GM13976 (cell line): ENCODE results near the gene NAPB.

Source experiments
- DNase-seq: peaks from one replicate; pipeline ENCODE4 v3.0.0; 2012; ENCODE audit warnings: low spot score
- in situ Hi-C: fragments of 300-500 bp; cut with MboI; formaldehyde crosslinking; loops from one replicate; pipeline ENCODE4 v1.12.0; 2022; ENCODE audit warnings: low sequenced_read_pairs, mixed read lengths, inconsistent platforms; ENCODE audit not compliant: unreplicated experiment
- TF ChIP-seq, protein P1 (sequence below): IDR thresholded peaks from 2 replicates; pipeline ENCODE4 v1.5.1; 2012; ENCODE audit warnings: borderline replicate concordance, mild to moderate bottlenecking; ENCODE audit not compliant: insufficient read depth; ENCODE audit errors: extremely low read depth, missing control alignments, control extremely low read depth

The NAPB gene

DNA sequence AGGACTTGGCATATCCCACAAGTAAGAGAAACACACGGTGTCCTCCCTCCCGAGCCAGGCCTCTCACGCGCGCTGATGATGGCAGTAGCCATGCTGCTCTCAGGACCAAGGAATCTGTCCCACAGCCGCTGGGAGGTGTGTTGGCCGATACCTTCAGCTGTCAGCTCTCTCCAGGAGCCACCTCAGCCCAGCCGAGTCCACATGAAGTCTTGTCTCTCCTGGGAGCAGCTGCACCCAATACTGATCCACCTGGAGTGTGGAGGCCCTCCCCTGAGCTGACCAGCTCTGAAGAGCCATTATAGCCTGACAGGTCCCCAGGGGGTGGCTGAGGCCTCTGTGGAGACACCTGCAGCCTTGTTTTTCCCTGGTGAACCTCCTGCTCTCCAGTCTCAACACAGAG lies 94.5 kb downstream of the NAPB start:
- in situ Hi-C loops: loop anchor here (25.0 kb wide), 1 partner anchor 639 kb away; no protein-coding TSS in a partner anchor
- no peak for DNase-seq
- TF ChIP-seq, protein P1, sequence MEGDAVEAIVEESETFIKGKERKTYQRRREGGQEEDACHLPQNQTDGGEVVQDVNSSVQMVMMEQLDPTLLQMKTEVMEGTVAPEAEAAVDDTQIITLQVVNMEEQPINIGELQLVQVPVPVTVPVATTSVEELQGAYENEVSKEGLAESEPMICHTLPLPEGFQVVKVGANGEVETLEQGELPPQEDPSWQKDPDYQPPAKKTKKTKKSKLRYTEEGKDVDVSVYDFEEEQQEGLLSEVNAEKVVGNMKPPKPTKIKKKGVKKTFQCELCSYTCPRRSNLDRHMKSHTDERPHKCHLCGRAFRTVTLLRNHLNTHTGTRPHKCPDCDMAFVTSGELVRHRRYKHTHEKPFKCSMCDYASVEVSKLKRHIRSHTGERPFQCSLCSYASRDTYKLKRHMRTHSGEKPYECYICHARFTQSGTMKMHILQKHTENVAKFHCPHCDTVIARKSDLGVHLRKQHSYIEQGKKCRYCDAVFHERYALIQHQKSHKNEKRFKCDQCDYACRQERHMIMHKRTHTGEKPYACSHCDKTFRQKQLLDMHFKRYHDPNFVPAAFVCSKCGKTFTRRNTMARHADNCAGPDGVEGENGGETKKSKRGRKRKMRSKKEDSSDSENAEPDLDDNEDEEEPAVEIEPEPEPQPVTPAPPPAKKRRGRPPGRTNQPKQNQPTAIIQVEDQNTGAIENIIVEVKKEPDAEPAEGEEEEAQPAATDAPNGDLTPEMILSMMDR: no peak

DNA sequence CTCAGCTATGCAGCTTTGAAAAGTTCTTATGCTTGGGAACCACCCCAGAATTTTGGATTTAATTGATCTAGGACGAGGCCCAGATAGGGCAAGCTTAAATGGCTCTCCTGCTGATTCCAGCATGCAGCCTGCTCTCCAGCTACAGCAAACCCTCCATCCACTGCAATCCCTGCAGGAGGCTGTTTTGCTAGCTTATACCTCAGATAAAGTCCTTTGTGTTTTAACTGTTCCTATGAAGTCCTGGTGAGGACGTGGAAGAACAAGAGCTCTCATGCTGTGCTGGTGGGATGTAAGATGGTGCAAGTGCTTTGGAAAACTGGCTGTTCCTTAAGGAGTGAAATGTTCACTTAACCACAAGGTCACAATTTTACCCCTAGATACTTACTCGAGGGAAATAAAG lies 96.2 kb downstream of the NAPB start:
- TF ChIP-seq, protein P1: no peak
- no peak for DNase-seq
- in situ Hi-C loops: loop anchor here (25.0 kb wide), 1 partner anchor 638 kb away; no protein-coding TSS in a partner anchor
